Measurements from ENCODE around the gene DNAJC1. TPM values are rescaled to one million over a fixed set of nuclear protein-coding genes. Genes with fewer than 3 reads are reported as not detected.

DNAJC1 gene
- polyA plus RNA-seq, 2 of the 4 experiments (the other 2 are of a cell fraction): 19.2 to 34.2 TPM

- no peak overlapping the region for H3K27ac ChIP-seq
- POLR2A ChIA-PET: no interaction called here
- DNase-seq (ENCODE audit: low read depth in 1 of 2, low spot score in 1 of 2) (no peak), FAIRE-seq (no peak), ATAC-seq (no peak)
- CTCF ChIA-PET: no interaction called here
- H3K4me3 ChIP-seq: no peak overlapping the region
- H3K9me3 ChIP-seq: peaks cover 4% of the 10 kb centered on the region
- H3K4me1 ChIP-seq: no peaks in the 10 kb centered on the region
- no peak for TF ChIP-seq NFE2L2 (conservative IDR thresholded peaks at IDR 0.05; ENCODE audit: low read length)
- TF ChIP-seq, protein P1, sequence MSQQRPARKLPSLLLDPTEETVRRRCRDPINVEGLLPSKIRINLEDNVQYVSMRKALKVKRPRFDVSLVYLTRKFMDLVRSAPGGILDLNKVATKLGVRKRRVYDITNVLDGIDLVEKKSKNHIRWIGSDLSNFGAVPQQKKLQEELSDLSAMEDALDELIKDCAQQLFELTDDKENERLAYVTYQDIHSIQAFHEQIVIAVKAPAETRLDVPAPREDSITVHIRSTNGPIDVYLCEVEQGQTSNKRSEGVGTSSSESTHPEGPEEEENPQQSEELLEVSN (IDR thresholded peaks at IDR 0.05; ENCODE audit: borderline replicate concordance, low read depth): no peak
- H3K4me2 ChIP-seq: no peak overlapping the region
- WGBS (ENCODE audit: missing lambda C conversion rate): 33% methylated on average over 2 of the region's 2 CpGs
These were observed 26.9 kb upstream of the DNAJC1 start for GRCh38 chr10:22030421-22030820.

DNA sequence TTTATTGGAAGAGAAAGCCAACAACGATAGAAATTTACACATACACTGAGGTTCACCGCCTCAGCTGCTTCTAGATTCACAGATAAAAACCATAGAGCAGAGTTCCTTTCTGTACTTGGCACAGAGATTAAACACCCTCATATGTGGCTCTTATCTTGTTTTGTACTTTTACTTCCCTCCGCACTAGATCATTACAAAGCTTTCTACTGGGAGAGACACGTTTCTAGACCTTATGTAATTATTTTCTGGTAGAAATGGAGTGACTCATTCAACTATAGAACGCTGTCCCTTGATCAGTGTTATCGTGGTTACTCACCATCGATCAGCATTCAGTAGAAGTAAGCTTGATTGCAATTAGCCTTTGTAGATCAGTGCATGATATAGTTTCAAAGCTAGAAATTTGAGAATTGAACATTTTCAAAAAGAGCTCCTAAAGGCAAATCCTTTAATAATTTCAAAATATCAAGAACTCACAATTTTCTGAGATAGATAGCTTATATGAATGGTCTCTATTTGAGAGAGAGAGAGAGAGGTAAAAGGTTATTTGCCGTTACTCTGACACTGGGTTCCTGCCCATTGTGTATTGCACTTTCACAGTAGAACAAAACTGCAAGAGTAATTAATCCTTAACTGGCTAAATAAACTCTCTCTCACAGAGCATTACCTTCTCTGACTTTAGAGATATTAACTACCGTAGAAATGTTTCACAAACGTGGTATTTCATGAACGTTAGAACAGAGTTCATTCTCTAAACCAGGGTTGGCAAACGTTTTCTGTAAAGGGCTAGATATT lies 26.1 kb upstream of the DNAJC1 start:
- WGBS (ENCODE audit: missing lambda C conversion rate): 41% methylated on average over 12 of the region's 12 CpGs
- Histone ChIP-seq H3K4me2 (no peak overlapping the region), H3K27ac (no peak overlapping the region), H3K4me3 (no peak overlapping the region), H3K9me3 (no peaks in the 10 kb centered on the region), H3K4me1 (no peaks in the 10 kb centered on the region)
- ChIA-PET CTCF (no interaction called here), POLR2A (no interaction called here)
- no peak for DNase-seq (ENCODE audit: low read depth in 1 of 2, low spot score in 1 of 2)
- no peak for ATAC-seq
- FAIRE-seq: no peak
- TF ChIP-seq BHLHE40 (IDR thresholded peaks at IDR 0.05; ENCODE audit: low read depth, low read length) (no peak), MAX (IDR thresholded peaks at IDR 0.05) (no peak), ESRRA (IDR thresholded peaks at IDR 0.05; ENCODE audit: borderline replicate concordance, low read length) (no peak), TFCP2L1 (CRISPR knock-in tag; IDR thresholded peaks at IDR 0.05) (no peak), POLR2AphosphoS2 (conservative IDR thresholded peaks at IDR 0.05; ENCODE audit: low read length) (no peak), MAFK (IDR thresholded peaks at IDR 0.05; ENCODE audit: partially characterized antibody) (no peak), EP300 (IDR thresholded peaks at IDR 0.05) (no peak), RAD21 (conservative IDR thresholded peaks at IDR 0.05 in 1 of 2, IDR thresholded peaks at IDR 0.05 in 1 of 2) (no peak), NFE2L2 (conservative IDR thresholded peaks at IDR 0.05; ENCODE audit: low read length) (no peak), NPAS2 (CRISPR knock-in tag; IDR thresholded peaks at IDR 0.05; ENCODE audit: borderline replicate concordance) (no peak), GATA3 (IDR thresholded peaks at IDR 0.05; ENCODE audit: borderline replicate concordance) (no peak), CHD2 (IDR thresholded peaks at IDR 0.05; ENCODE audit: low read length, partially characterized antibody) (no peak), ZFP36 (IDR thresholded peaks at IDR 0.05; ENCODE audit: borderline replicate concordance, partially characterized antibody) (no peak), SREBF2 (IDR thresholded peaks at IDR 0.05) (no peak), HOXA7 (CRISPR knock-in tag; IDR thresholded peaks at IDR 0.05) (no peak), HOXB13 (CRISPR knock-in tag; IDR thresholded peaks at IDR 0.05; ENCODE audit: low read depth) (no peak), EHF (CRISPR knock-in tag; IDR thresholded peaks at IDR 0.05) (no peak)
- TF ChIP-seq, protein P2, sequence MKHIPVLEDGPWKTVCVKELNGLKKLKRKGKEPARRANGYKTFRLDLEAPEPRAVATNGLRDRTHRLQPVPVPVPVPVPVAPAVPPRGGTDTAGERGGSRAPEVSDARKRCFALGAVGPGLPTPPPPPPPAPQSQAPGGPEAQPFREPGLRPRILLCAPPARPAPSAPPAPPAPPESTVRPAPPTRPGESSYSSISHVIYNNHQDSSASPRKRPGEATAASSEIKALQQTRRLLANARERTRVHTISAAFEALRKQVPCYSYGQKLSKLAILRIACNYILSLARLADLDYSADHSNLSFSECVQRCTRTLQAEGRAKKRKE (CRISPR knock-in tag; IDR thresholded peaks at IDR 0.05; ENCODE audit: low read depth): no peak

- Histone ChIP-seq H3K27ac (no peak overlapping the region), H3K4me2 (no peak overlapping the region), H3K4me3 (no peak overlapping the region), H3K4me1 (no peaks in the 10 kb centered on the region), H3K9me3 (no peaks in the 10 kb centered on the region)
- FAIRE-seq: no peak
- CTCF ChIA-PET: no interaction called here
- ATAC-seq: no peak
- 34% methylated on average over 7 of the region's 7 CpGs for WGBS (ENCODE audit: missing lambda C conversion rate)
- no peak for DNase-seq (ENCODE audit: low read depth in 1 of 2, low spot score in 1 of 2)
- POLR2A ChIA-PET: no interaction called here
- TF ChIP-seq, protein P3, sequence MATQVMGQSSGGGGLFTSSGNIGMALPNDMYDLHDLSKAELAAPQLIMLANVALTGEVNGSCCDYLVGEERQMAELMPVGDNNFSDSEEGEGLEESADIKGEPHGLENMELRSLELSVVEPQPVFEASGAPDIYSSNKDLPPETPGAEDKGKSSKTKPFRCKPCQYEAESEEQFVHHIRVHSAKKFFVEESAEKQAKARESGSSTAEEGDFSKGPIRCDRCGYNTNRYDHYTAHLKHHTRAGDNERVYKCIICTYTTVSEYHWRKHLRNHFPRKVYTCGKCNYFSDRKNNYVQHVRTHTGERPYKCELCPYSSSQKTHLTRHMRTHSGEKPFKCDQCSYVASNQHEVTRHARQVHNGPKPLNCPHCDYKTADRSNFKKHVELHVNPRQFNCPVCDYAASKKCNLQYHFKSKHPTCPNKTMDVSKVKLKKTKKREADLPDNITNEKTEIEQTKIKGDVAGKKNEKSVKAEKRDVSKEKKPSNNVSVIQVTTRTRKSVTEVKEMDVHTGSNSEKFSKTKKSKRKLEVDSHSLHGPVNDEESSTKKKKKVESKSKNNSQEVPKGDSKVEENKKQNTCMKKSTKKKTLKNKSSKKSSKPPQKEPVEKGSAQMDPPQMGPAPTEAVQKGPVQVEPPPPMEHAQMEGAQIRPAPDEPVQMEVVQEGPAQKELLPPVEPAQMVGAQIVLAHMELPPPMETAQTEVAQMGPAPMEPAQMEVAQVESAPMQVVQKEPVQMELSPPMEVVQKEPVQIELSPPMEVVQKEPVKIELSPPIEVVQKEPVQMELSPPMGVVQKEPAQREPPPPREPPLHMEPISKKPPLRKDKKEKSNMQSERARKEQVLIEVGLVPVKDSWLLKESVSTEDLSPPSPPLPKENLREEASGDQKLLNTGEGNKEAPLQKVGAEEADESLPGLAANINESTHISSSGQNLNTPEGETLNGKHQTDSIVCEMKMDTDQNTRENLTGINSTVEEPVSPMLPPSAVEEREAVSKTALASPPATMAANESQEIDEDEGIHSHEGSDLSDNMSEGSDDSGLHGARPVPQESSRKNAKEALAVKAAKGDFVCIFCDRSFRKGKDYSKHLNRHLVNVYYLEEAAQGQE (IDR thresholded peaks at IDR 0.05): no peak
- TF ChIP-seq, protein P1 (IDR thresholded peaks at IDR 0.05; ENCODE audit: borderline replicate concordance, low read depth): no peak
- TF ChIP-seq SMC3 (IDR thresholded peaks at IDR 0.05) (no peak), RFX5 (IDR thresholded peaks at IDR 0.05) (no peak), HEYL (CRISPR knock-in tag; IDR thresholded peaks at IDR 0.05) (no peak), USF2 (IDR thresholded peaks at IDR 0.05) (no peak), ZNF302 (CRISPR knock-in tag; IDR thresholded peaks at IDR 0.05) (no peak), NR3C1 (IDR thresholded peaks at IDR 0.05) (no peak), SREBF2 (IDR thresholded peaks at IDR 0.05) (no peak)
These were observed 24.1 kb upstream of the DNAJC1 start for GRCh38 chr10:22027364-22028238.
